HG03045 (cell line): ENCODE data around the gene SPEN.
"Not testable (repeated sequence)": the region's sequence is repeated elsewhere in the genome, so short reads cannot be mapped to it uniquely, and the experiment has no call there.

Experiments
- ATAC-seq: cut with Tn5 transposase; IDR thresholded peaks from one replicate; pipeline ENCODE4 v1.9.1; 2021; ENCODE audit warnings: mild to moderate bottlenecking, moderate library complexity; ENCODE audit not compliant: unreplicated experiment

The SPEN gene, protein sequence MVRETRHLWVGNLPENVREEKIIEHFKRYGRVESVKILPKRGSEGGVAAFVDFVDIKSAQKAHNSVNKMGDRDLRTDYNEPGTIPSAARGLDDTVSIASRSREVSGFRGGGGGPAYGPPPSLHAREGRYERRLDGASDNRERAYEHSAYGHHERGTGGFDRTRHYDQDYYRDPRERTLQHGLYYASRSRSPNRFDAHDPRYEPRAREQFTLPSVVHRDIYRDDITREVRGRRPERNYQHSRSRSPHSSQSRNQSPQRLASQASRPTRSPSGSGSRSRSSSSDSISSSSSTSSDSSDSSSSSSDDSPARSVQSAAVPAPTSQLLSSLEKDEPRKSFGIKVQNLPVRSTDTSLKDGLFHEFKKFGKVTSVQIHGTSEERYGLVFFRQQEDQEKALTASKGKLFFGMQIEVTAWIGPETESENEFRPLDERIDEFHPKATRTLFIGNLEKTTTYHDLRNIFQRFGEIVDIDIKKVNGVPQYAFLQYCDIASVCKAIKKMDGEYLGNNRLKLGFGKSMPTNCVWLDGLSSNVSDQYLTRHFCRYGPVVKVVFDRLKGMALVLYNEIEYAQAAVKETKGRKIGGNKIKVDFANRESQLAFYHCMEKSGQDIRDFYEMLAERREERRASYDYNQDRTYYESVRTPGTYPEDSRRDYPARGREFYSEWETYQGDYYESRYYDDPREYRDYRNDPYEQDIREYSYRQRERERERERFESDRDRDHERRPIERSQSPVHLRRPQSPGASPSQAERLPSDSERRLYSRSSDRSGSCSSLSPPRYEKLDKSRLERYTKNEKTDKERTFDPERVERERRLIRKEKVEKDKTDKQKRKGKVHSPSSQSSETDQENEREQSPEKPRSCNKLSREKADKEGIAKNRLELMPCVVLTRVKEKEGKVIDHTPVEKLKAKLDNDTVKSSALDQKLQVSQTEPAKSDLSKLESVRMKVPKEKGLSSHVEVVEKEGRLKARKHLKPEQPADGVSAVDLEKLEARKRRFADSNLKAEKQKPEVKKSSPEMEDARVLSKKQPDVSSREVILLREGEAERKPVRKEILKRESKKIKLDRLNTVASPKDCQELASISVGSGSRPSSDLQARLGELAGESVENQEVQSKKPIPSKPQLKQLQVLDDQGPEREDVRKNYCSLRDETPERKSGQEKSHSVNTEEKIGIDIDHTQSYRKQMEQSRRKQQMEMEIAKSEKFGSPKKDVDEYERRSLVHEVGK (N-terminal part only)

DNA sequence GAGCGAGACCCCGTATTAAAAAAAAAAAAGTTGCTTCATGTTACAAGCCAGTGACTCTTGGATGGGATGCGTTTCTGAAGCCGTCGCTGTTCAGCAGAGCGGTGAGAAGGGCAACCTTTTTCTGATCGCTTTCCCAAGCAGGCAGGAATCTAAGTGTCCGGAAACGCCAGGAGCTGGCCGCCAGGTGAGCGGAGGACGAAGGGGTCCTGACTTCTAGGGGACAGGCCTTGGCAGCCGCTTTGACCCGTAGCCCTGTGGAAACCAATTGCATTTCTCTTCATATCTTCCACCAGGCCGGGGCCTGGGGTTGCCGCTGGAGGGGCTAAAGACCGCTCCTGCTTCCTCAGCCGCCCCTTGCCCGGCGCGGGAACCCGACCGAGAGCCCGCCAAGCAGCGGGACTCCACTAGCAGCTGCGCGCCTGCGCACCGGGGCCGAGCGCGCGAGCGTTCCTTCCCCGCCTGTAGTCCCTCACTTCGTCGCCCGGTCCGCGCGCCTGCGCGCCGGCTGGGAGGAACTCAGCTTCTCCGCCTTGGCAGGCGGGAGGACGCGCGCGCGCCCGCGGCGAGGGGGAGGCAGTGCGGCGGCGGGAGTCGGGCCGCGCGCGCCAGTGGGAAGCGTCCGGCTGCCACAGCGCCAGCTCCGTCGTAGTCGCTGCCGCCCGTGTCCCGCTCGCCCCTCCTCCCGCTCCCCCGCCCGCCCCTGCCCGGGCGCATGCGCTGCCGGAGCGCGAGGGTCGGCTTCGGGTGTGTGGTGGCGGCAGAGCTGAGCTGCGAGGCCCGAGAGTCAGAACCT, at the start of gene SPEN:
SPEN (plus strand) TSS at position 608 of the 793 bp plus-strand sequence. CDS start 361 bp downstream, outside the sequence.
- ATAC-seq: peak; percentile 72

DNA sequence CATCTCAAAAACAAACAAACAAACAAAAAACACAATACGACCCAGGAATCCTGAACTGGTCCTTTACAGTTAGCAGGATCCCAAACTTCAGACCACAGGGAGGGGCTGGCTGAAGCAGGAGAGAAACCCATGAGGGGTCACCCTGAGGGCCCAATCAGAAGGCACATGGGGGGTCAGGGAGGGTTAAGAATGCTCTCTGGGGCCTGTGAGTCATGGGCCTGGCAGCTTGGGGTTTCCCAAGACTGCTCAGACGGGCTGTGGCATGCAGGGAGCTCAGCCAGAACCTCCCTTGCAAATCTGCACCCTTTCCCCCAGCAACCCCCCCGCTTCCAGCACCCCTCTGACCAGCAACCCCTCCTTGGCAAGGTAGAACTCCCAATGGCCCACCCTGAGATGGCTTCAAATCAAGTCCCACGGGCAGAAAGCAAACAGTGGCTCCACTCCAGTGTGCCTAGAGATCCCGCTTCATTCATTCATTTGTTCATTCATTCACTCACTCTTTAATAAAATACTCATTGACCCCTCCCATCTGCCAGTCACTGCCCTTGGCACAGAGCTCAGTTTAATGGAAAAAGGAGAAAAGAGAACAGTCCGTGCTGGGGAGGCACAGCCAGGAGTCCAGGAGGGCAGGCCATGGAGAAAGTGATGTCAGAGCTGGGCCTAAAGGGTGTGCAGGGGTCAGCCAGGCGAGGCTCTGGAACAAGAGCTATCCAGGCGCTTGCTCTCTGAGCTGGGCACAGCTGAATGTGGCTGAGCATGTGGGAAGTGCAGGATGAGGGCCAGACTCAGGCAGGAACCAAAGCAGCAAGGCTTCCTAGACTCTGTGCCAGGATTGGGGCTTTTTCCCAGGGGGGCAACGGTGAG, 48.3 kb upstream of the SPEN start:
- ATAC-seq: no peak

DNA sequence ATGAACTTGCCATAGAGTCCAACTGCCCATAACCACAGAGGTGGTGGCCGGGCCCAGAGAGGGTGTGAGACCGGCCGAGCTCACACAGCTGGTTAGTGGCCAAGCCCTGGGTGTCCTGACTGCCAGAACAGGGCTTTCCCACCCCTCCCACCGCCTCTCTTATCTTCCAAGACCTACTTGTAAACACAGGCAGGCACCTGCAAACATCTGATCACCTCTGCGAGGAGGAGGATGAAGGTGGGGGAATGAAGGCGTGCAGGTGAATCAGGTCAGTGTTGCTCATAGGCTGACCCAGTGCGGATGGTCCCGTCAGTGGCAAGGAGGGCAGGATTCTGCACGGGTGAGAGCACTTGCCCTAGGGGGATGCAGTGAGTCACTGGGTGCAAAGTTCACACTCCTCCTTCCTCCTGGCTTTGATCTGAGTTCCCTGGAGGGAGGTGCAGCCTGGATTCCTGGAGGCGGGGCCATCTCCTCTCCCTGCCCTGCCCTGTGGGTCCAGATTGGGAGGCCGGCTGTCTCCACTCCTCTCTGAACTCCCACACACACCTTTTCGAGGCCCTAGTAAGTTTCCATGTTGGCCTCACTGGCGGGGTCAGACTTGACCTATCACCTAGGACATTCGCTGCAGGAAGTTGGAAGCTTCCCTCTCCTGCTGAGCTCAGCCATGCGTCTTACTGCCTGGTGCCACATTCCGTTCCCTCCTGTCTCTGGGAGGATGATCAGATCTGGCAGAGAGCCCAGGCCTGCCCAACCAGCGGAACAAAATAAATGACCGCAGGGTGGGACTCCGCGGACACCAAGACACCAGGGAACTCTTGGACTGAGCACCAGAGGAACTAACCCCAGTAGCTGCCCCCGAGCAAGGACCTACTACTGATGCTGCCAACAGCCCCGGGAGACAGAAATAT, 47.3 kb upstream of the SPEN start:
- no peak for ATAC-seq

GRCh38 chr1:15802234-15802965, 45.1 kb upstream of the SPEN start:
- no peak for ATAC-seq

DNA sequence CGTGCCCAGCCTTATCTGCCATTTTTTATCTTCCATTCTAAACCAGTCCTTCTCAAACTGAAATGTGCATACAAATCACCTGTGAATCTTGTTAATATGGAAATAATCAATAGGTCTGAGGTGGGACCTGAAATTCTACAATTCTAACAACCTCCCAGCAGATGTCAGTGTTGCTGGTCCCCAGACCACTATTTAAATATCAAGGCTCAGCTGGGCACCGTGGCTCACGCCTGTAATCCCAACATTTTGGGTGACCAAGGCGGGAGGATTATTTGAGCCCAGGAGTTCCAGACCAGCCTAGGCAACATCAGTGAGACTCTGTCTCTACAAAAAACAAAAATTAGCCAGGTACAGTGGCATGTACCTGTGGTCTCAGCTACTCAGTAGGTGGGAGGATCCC, 44.1 kb upstream of the SPEN start:
- ATAC-seq: no peak

GRCh38 chr1:15804060-15804459, 43.4 kb upstream of the SPEN start:
- no peak for ATAC-seq

DNA sequence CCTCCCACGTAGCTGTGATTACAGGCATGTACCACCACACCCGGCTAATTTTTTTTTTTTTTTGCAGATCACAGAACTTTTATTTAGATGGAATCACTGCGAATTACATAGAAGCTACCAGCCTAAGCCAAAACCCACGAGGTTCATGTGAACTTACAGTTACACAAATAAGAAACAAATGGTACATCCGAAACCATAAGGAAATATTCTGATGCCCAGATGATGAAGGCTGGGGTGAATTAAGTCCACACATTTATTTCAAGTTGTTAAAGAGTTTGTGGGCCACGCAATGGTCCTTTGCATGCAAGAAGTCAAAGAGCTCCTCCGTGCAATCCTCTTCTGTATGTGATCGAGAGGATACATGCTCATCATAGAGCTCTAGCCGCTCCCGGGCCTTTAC, 40.4 kb upstream of the SPEN start:
- ATAC-seq: no peak

- ATAC-seq: not testable (repeated sequence)
Measured at GRCh38 chr1:15807549-15807948, 40.0 kb upstream of the SPEN start, which contains the start of gene UQCRHL. Gene UQCRHL (minus strand): TSS chr1:15807649. CDS start chr1:15807649, 0 bp downstream.

- no peak for ATAC-seq
Measured at GRCh38 chr1:15808955-15809354, 38.6 kb upstream of the SPEN start.

DNA sequence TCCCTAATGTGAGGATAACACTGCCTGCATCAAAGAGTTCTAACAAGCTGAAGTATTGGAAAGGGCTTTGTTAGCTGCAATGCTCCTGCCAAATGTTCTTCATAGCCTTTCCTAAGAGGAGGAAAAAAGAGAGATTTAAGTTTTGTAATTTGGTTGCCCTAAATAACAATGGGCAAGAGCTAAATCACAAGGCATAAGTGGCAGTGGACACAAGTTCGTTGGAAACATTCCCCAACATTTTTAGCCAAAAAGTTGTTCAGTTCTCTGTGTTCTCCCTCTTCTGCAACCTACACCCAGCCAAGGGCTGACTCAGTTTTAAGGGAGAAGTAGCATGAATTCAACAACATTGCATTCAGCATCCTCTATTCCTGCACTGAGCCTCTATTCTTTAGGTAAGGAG, 37.4 kb upstream of the SPEN start:
- ATAC-seq: no peak

- no peak for ATAC-seq
Measured at GRCh38 chr1:15816674-15817073, 30.8 kb upstream of the SPEN start.

- ATAC-seq: no peak
Measured at GRCh38 chr1:15820478-15820877, 27.0 kb upstream of the SPEN start.

DNA sequence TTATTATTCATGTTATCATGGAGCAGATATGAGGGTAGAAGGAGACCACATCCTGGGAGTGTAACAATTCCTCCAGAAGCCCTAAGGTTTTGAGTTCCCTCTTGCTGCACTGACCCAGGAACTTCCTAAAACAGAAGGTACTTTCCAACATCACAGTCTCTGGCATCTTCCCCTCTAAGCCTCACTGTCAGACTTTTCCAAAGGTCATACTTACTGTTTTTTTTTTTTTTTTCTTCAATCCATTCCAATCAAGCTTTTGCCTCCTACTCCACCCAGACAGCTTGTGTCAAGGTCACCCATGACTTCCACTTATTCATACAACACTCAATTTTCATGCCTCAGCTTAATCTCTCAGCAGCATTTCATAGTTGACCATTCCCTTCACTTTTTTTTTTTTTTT, 21.7 kb upstream of the SPEN start:
- ATAC-seq: no peak

- no peak for ATAC-seq
Measured at GRCh38 chr1:15826810-15827507, 20.5 kb upstream of the SPEN start.

GRCh38 chr1:15827567-15827966, 19.9 kb upstream of the SPEN start:
- not testable (repeated sequence) for ATAC-seq

GRCh38 chr1:15828931-15829330, 18.6 kb upstream of the SPEN start:
- ATAC-seq: not testable (repeated sequence)

DNA sequence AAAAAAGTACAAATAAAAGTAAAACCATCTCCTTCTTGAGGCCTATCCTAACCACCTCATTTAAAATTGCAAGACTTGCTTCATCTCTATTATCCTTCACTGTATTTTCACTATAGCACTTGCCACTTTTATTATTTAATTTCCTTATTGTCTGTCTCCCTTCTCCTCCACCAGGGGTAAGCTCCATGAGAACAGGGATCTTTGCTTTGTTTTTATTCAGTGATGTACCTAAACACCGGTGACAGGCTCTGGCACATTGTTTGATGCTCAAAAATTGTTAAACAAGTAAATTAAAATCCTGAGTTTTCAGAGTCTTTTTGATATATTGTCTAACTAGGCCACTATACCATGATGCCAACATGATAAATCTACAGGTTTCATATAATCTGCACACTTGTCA, 17.2 kb upstream of the SPEN start:
- ATAC-seq: no peak
